Right kidney (tissue), 1 donor: ENCODE measurements around the gene ZFP36.

Experiments
- DNase-seq: peaks from one replicate; pipeline ENCODE4 v3.0.0-alpha.2; 2016

ZFP36 gene

DNA sequence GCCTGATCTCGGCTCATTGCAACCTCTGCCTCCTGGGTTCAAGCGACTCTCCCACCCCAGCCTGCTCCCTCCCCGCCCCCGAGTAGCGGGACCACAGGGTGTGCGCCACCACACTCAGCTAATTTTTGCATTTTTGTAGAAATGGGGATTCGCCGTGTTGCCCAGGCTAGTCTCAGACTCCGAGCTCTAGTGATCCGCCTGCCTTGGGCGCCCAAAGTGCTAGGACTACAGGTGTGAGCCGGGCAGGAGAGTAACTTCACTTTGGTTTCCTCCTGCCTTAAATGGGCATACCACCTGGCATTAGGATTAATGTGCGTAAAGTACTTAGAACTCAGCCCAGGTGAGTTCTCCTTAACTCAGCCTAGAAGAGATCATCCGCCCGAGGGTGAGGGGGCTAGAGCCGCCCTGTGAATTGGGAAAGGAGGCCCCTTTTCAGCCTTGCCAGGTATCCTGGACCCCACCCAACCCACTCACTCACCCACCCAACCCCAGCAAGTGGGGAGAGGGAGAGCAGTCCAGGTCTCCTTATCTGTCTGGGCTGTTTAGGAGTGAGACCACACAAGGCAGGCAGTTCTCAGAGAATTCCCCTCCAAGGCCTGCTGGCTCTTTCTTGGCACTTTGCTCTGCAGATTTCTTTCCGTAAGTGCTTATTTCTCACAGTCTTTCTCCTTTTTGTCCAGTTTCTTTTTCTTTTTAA, 1.2 kb upstream of the ZFP36 start:
- DNase-seq = no peak

DNA sequence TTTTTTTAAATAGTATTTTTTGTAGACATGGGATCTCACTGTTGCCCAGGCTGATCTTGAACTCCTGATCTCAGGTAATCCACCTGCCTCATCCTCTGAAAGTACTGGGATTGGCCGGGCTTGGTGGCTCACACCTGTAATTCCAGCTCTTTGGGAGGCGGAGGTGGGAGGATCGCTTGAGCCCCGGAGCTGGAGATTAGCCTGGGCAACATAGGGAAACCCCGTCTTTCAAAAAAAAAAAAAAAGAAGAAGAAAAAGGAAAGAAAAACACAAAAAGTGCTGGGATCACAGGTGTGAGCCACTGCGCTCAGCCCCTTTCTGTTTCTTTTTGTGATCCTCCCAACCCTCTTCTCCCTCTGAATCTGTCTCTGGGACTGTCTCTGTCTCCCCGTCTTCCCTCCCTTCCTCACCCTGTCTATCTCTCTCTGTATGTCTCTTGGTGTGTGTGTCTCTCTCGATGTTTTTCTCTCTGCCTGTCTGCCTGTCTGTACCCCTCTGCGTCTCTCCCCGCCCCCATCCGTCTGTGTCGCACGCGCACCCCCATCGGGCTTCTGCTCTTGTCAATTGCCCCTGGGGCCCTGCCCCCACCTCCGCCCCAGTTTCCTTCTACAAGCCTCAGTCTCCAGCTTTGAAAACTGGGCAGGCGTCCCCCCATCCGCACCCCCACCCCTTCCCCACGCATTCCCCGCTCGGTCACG, 540 bp upstream of the ZFP36 start:
- peak; percentile 56 for DNase-seq

DNA sequence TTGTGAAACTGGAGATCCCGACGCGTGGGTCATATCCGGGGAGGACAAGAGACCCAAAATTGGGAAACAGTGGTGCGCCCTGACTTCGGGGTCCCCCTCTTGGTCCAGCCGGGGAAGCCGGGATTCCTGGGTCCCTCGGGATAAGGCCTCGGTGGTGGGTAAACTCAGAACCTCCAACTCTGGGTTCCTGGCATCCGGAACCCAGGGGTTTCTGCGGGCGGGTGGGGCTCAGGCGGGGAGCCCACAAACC, 688 bp downstream of the ZFP36 start:
- DNase-seq = no peak

- DNase-seq = peak; percentile 43
These were observed 1.2 kb downstream of the ZFP36 start for GRCh38 chr19:39407660-39408391.

DNA sequence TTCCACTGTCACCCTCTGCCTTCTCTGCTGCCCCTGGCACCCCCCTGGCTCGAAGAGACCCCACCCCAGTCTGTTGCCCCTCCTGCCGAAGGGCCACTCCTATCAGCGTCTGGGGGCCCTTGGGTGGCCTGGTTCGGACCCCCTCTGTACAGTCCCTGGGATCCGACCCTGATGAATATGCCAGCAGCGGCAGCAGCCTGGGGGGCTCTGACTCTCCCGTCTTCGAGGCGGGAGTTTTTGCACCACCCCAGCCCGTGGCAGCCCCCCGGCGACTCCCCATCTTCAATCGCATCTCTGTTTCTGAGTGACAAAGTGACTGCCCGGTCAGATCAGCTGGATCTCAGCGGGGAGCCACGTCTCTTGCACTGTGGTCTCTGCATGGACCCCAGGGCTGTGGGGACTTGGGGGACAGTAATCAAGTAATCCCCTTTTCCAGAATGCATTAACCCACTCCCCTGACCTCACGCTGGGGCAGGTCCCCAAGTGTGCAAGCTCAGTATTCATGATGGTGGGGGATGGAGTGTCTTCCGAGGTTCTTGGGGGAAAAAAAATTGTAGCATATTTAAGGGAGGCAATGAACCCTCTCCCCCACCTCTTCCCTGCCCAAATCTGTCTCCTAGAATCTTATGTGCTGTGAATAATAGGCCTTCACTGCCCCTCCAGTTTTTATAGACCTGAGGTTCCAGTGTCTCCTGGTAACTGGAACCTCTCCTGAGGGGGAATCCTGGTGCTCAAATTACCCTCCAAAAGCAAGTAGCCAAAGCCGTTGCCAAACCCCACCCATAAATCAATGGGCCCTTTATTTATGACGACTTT, 2.0 kb downstream of the ZFP36 start:
- DNase-seq = no peak

GRCh38 chr19:39409208-39410016, 2.8 kb downstream of the ZFP36 start:
- DNase-seq = peak; percentile 54

- DNase-seq = peak; percentile 79
These were observed 3.6 kb downstream of the ZFP36 start for GRCh38 chr19:39410017-39410830.

DNA sequence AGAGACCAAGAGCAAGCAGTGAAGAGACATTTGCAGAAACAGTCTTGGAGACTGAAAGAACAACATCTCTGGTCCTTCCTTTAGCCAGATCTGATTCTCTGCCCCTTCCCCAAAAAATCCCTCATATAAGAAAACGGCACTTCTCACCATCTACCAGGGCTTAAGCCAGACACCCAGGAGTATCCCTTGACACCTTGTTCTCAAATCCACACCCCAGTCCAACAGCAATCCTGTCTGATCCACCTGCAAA, 4.1 kb downstream of the ZFP36 start:
- DNase-seq = no peak

DNA sequence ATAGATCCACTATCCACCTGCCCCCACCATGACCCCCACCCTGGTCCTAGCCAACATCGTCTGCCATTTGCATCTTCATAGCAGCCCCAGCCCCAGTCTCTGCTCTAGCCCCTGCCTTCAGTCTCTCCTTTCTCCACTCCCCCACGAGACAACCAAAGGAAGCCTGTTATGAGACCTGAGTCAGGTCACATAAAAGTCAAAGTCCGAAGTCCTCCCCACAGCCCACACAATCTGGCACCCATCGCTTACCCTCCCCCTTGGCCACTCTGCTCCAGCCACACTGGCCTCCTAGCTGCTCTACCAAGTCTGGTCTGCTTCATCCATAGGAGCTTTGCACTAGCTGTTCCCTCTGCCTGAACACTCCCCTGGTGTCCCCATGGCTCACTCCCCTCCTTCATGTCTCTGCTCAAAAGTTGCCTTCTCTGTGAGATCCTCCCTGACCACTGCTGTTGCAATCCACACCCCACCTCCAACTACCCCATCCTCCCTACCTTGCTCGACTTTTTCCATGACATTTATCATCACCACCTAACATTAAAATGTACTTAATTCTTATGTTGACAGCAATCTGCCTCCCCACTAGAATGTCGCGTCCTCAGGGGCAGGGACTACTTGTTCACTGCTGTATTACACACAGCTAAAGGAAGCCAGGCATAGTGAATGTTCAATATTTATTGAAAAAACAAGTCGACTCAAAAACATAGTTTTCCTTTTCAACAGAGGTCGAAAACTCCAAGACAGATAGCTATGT, 4.6 kb downstream of the ZFP36 start:
- peak; percentile 58 for DNase-seq

DNA sequence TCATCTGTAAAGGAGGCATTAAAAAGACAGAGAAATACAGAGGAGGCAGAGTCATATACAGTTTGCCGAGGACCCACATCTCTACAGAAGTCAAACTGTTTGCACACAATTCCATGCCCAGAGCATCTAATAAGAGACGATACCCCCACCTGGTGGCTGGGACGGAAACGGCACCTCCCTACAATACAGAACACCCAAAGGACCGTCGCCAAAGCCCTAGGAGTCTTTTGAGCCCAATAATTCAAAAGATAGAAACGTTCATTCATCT, 5.1 kb downstream of the ZFP36 start:
- no peak for DNase-seq

- peak; percentile 99 for DNase-seq
These were observed 5.6 kb downstream of the ZFP36 start, which contains the start of gene PLEKHG2 for GRCh38 chr19:39412100-39412866. Gene PLEKHG2 (plus strand): TSS chr19:39412669. CDS start chr19:39414087, 1,418 bp downstream.

DNA sequence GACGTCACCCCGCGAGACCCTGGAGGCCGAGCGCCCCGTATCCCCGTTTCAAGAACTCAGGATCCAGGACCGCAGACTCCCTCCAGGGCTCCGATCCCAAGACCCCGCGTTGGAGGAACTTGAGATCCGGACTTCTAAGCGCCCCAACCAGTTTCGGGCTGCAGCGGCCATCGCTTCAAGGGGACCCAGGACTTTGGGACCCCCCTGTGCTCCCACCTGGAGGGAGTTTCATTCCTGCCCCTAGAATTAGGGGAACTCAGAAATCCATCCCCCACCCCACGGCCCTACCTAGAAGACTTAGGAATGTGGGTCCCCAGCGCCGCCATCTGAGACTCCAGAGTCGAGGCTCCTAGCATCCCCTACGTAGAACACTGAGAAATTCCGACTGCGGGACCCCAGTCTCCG, 6.2 kb downstream of the ZFP36 start:
- DNase-seq = no peak

DNA sequence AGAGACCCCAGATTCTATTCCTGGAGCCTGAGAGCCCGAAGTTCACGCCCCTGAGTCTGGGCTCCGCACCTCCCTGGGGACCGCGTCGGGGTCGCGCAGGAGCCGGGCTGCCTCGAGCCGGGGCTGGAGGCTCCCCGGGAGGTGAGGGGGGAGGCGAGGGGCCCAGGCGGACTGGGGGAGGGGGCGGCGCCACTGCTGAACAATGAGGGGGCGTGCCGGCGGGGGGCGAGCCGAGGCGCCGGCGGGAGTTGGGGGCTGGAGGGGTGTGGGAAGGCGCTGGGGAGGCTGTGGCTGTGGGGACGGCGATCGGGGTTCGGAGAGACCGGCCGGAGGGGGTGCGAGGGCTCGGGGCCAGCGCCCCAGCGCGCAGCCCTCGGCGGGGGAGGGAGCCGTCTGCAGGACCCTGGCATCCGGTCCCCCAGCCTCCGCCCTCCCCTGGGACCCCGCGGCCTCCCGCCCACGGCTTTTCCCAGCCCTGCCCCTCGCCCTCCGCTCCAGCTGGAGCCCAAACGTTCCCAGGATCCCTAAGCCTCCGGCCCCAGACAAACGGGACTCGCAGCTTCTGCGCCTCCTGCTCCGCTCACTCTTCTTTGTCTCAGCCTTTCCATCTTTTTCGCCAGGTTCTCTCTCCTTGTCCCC, 6.7 kb downstream of the ZFP36 start:
- no peak for DNase-seq

- peak; percentile 72 for DNase-seq
These were observed 7.4 kb downstream of the ZFP36 start for GRCh38 chr19:39413911-39414608.

DNA sequence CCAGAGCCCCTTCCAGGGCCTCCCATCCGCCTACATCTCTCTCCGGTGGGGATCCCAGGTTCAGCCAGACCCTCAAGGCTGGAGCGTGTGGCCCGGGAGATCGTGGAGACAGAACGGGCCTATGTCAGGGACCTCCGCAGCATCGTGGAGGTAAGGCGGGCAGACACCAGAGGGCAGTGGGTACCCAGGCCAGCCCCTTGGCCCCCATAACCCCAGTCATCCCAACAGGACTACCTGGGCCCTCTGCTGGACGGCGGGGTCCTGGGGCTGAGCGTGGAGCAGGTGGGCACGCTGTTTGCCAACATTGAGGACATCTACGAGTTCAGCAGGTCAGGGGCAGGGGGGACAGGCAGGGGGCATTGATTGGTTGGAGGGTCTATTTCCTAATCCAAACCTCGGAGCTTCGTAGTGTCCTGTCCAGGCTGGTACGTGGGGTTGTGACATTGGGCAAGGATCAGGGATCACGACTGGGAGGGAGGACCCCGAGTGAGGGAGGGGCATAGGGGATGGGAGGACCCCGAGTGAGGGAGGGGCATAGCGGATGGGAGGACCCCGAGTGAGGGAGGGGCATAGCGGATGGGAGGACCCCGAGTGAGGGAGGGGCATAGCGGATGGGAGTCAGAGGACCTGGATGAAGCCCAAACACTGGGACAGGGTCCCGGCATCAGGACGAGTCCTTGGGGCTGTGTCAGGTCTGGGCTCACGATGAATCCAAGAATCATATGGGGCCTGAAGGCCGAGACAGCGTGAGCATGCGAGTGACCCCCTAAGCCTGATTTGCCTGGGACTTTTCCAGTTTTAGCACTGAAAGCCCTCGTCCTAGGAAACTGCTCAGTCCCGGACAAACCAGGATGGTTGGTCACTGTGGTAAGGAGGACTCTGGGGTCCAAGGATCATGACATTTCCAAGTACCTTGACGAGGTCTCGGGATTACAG, 8.7 kb downstream of the ZFP36 start:
- no peak for DNase-seq

GRCh38 chr19:39416152-39417120, 9.8 kb downstream of the ZFP36 start:
- no peak for DNase-seq
